G401 (cell line): ENCODE measurements around the gene GSE1. TPM values are rescaled to one million over a fixed set of nuclear protein-coding genes. Genes with fewer than 3 reads are reported as not detected.

Experiments
- DNase-seq: peaks from one replicate; pipeline ENCODE4 v3.0.0-alpha.2; 2015; ENCODE audit warnings: low spot score
- in situ Hi-C: cut with HindIII; loops from 2 replicates; pipeline ENCODE4 v1.10.0; 2016; ENCODE audit warnings: low sequenced_read_pairs, mixed read lengths
- total RNA-seq: library from RNA; depleted of rRNA; stranded (reverse); fragments of >200 nt; shearing (Covaris generic); gene quantifications from 2 replicates; pipeline ENCODE4 v1.2.3, GENCODE V29; 2014

Gene GSE1
- total RNA-seq, 1 experiment from 2014 or later = 35.6 TPM

GRCh38 chr16:85679870-85680269, 66.7 kb downstream of the GSE1 start:
- in situ Hi-C loops = no loop called here

GRCh38 chr16:85680352-85680944, 67.3 kb downstream of the GSE1 start:
- DNase-seq = no peak
- in situ Hi-C loops = no loop called here

More at GRCh38 chr16:85679870-85680269, 66.7 kb downstream of the GSE1 start:
- no peak for DNase-seq

GRCh38 chr16:85681255-85681654, 68.1 kb downstream of the GSE1 start:
- DNase-seq = no peak
- in situ Hi-C loops = no loop called here

GRCh38 chr16:85682516-85682915, 69.4 kb downstream of the GSE1 start:
- in situ Hi-C loops = no loop called here
- no peak for DNase-seq

DNA sequence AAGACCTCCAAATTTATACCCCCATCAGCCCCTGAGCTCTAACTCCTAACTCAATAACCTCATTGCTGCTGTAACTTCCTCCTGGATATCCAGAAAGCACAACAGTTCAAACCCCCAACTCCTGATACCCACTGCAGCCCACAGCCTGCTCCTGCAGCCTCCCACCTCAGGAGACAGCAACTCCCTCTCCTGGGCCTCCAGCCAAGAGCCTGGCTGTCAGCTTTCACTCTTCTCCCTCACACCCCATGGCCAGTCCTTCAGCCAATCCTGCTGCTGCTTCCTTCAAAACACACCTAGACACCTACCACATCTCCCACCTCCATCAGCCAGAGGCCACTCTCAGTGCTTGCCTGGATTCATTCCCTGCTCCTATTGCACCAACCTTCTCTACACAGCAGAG, 70.2 kb downstream of the GSE1 start:
- no peak for DNase-seq
- in situ Hi-C loops = no loop called here

GRCh38 chr16:85685251-85685650, 72.1 kb downstream of the GSE1 start:
- in situ Hi-C loops = no loop called here

DNA sequence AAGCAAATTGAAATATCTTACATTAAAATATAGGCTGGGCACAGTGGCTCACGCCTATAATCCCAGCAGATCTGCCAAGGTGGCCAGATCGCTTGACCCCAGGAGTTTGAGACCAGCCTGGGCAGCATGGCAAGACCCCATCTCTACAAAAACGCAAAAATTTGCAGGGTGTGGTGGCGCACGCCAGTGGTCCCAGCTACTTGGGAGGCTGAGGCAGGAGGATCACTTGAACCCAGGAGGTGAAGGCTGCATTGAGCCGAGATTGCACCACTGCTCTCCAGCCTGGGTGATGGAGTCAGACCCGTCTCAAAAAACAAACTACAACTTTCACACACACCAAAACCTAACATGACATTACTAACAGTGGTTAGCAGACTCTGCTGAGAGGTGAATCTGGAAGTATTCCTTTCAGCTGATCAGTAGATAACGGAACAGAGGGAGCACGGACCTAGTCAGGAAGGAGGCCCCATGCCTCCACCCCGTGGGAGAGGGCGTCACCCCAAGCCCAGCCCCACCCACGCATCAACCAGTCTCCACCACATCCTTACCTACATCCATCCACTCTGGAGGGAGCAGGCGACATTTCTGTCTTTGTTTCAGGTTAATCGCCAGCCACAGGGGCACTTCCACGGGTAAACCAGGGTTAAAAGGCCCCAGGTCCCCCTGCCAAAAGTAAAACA, 73.9 kb downstream of the GSE1 start:
- in situ Hi-C loops = no loop called here
- DNase-seq = no peak

More at GRCh38 chr16:85685251-85685650, 72.1 kb downstream of the GSE1 start:
- no peak for DNase-seq

- in situ Hi-C loops = no loop called here
- DNase-seq = no peak
Measured at GRCh38 chr16:85687651-85688471, 74.7 kb downstream of the GSE1 start.

- in situ Hi-C loops = no loop called here
- peak; percentile 90 for DNase-seq
Measured at GRCh38 chr16:85688586-85689284, 75.6 kb downstream of the GSE1 start, which contains the start of gene GINS2. TSS of gene GINS2 (minus strand) at chr16:85688954. CDS start at chr16:85688898, 56 bp downstream.

- DNase-seq = peak; percentile 12
- in situ Hi-C loops = no loop called here
Measured at GRCh38 chr16:85689285-85689949, 76.3 kb downstream of the GSE1 start.

DNA sequence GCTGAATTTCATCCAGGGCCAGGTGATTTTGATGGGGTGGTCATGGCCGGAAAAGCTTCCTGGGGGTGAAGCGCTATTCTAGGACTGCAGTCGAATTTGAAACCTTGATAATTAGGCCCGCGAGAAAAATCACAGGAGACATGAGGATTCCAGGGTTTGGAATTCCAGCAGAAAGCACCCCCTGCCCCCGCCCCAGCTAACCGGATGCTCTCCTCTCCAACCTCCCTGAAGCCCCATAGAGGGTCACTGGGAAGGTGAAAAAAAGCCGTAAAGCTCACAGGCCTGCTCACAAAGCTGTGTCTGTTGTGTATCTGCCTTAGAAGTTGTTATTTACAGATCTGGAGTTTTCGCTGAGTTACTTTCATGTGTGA, 76.8 kb downstream of the GSE1 start:
- in situ Hi-C loops = no loop called here
- DNase-seq = no peak

GRCh38 chr16:85690469-85691064, 77.4 kb downstream of the GSE1 start:
- in situ Hi-C loops = no loop called here
- DNase-seq = no peak

GRCh38 chr16:85695196-85696128, 82.3 kb downstream of the GSE1 start:
- DNase-seq = no peak

GRCh38 chr16:85696781-85697180, 83.7 kb downstream of the GSE1 start:
- DNase-seq = peak; percentile 72
- in situ Hi-C loops = no loop called here

More at GRCh38 chr16:85695196-85696128, 82.3 kb downstream of the GSE1 start:
- in situ Hi-C loops = no loop called here

GRCh38 chr16:85697431-85697830, 84.3 kb downstream of the GSE1 start:
- no peak for DNase-seq
- in situ Hi-C loops = no loop called here

GRCh38 chr16:85698459-85698891, 85.4 kb downstream of the GSE1 start:
- in situ Hi-C loops = no loop called here
- no peak for DNase-seq

GRCh38 chr16:85698935-85699558, 85.9 kb downstream of the GSE1 start:
- in situ Hi-C loops = no loop called here
- DNase-seq = no peak
